Small intestine (tissue), 7 donors: Measurements from ENCODE around the gene TRIM46. TPM values are rescaled to one million over a fixed set of nuclear protein-coding genes. Genes with fewer than 3 reads are reported as not detected.

Experiments used
- DNase-seq, 2 donors: peaks; one replicate each; pipeline versions ENCODE4 v3.0.0 to v3.0.0-alpha.2; 2013
- FAIRE-seq: peaks from 2 replicates; lab custom pipeline; 2012; peaks lifted over from hg19 to GRCh38; lab: Jason Lieb, UNC
- H3K27ac ChIP-seq, 3 donors: one replicate each; pipeline ENCODE4 v1.5.1; 2013; ENCODE audit warnings: low read length in 2 of 3, mild to moderate bottlenecking in 2 of 3, control low read depth in 1 of 3, inconsistent platforms in 1 of 3, low read depth in 1 of 3, moderate library complexity in 1 of 3
- H3K27me3 ChIP-seq, 3 donors: one replicate each; pipeline ENCODE4 v1.6.1; 2013; ENCODE audit warnings: low read length in 3 of 3, inconsistent platforms in 1 of 3; ENCODE audit not compliant: control insufficient read depth in 3 of 3, insufficient read depth in 3 of 3
- H3K36me3 ChIP-seq, 3 donors: one replicate each; pipeline ENCODE4 v1.6.1; 2013; ENCODE audit warnings: low read length in 3 of 3, inconsistent platforms in 1 of 3, low read depth in 1 of 3, mild to moderate bottlenecking in 1 of 3, moderate library complexity in 1 of 3; ENCODE audit not compliant: control insufficient read depth in 3 of 3, insufficient read depth in 2 of 3
- H3K4me1 ChIP-seq, 3 donors: one replicate each; pipeline ENCODE4 v1.6.1; 2013; ENCODE audit warnings: low read length in 2 of 3, inconsistent platforms in 1 of 3, low read depth in 1 of 3, mild to moderate bottlenecking in 1 of 3, moderate library complexity in 1 of 3; ENCODE audit not compliant: control insufficient read depth in 3 of 3, insufficient read depth in 2 of 3
- H3K4me3 ChIP-seq, 3 donors: one replicate each; pipeline ENCODE4 v1.5.1; 2013; ENCODE audit warnings: low read length in 3 of 3, control low read depth in 1 of 3, inconsistent platforms in 1 of 3, low read depth in 1 of 3, mild to moderate bottlenecking in 1 of 3, moderate library complexity in 1 of 3
- H3K9me3 ChIP-seq, 2 donors: one replicate each; pipeline ENCODE4 v1.6.1; 2013; ENCODE audit warnings: low read depth in 1 of 2, low read length in 1 of 2; ENCODE audit not compliant: control insufficient read depth in 2 of 2, insufficient read depth in 1 of 2
- WGBS, 3 donors: extraction: QIAGEN DNeasy Blood & Tissue Kit; methylation state at CpG; one replicate each; pipeline ENCODE4 v1.1.7; 2013; 5-methylcytosine and 5-hydroxymethylcytosine counted together
- polyA plus RNA-seq, 4 donors: library from polyadenylated mRNA; stranded (reverse) in 3 of 4; unstranded in 1 of 4; fragments of 200-250 nt in 3 of 4; fragments of 120-200 nt in 1 of 4; gene quantifications; one replicate each; pipeline versions ENCODE4 v1.2.1 to v1.2.3, GENCODE V29; 2013
- donor health status: healthy with polysubstance abuse.
- donor health status: control.
- donor health status: control.
- donor health status: Bipolar disorder and iron deficiency.
- donor health status: healthy.

Gene TRIM46
- polyA plus RNA-seq, 4 donors: 0.27 to 0.64 (median 0.57) TPM; not detected in 1

GRCh38 chr1:155196893-155197638 lies 23.4 kb downstream of the TRIM46 start:
- Histone ChIP-seq H3K9me3 (no peaks in the 10 kb centered on the region), H3K36me3 (peaks cover 0 to 45% (median 0%) of the 10 kb centered on the region in 3 donors), H3K4me1 (peaks cover 0 to 22% (median 0%) of the 10 kb centered on the region in 3 donors), H3K27ac (no peak overlapping the region), H3K27me3 (peaks cover 0 to 21% (median 0%) of the 10 kb centered on the region in 3 donors), H3K4me3 (no peak overlapping the region)
- DNase-seq (no peak), FAIRE-seq (no peak)
- WGBS, 3 donors: 89 to 96% (median 90%) methylated on average over 20 of the region's 20 CpGs

DNA sequence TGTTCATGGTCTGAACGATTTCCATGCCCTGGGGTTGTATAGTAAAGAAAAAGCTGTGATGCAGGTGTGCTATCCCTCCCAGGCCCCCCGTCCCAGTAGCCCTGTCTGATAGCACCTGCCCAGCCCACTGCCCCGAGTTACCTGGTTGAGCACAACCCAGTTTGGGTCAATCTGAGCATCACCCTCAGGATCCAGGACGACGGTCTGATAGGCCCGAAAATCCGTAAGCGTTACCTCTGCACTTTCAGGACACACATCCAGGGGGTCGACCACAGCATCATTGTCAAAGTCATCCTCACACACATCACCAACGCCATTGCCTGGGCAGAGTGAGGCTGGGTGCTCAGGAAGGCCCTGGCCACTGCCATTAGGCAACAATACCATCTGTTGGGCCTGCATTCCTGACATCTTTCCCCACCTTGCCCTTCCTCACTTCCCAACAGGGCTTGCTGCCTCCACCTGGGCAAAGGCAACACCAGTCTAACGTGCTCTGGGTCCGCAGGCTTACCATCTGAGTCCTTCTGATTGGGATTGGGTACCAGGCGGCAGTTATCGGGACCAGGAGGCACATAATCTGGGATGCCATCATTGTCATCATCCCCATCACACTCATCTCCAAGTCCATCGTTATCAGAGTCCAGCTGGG lies 24.4 kb downstream of the TRIM46 start:
- DNase-seq (no peak), FAIRE-seq (no peak)
- Histone ChIP-seq H3K4me3 (no peak overlapping the region), H3K27me3 (peaks cover 0 to 21% (median 0%) of the 10 kb centered on the region in 3 donors), H3K9me3 (no peaks in the 10 kb centered on the region), H3K36me3 (peaks cover 0 to 47% (median 0%) of the 10 kb centered on the region in 3 donors), H3K27ac (no peak overlapping the region), H3K4me1 (peaks cover 0 to 20% (median 0%) of the 10 kb centered on the region in 3 donors)
- WGBS, 3 donors: 91 to 92% (median 92%) methylated on average over 15 of the region's 15 CpGs

DNA sequence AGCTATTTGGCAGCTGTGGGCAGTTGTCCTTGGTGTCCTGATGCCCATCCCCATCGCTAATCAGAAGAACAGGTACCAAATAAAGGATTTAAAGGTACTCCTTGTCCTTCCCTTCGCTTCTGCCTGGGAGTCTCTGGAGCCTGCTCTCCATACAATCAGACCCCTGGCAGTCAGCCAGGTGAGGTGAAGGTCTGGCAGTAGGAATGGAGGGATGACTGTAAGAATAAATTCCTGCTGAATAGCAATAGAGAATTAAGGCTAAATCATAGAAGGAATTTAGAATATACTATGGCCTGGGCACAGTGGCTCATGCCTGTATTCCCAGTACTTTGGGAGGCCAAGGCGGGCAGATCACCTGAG lies 24.9 kb downstream of the TRIM46 start:
- no peak for DNase-seq
- Histone ChIP-seq H3K4me1 (peaks cover 0 to 15% (median 0%) of the 10 kb centered on the region in 3 donors), H3K27me3 (peaks cover 0 to 20% (median 0%) of the 10 kb centered on the region in 3 donors), H3K27ac (no peak overlapping the region), H3K9me3 (no peaks in the 10 kb centered on the region), H3K36me3 (peaks cover 0 to 47% (median 0%) of the 10 kb centered on the region in 3 donors), H3K4me3 (no peak overlapping the region)
- 90 to 98% (median 97%) methylated on average over 3 of the region's 3 CpGs for WGBS, 3 donors
- FAIRE-seq: no peak

DNA sequence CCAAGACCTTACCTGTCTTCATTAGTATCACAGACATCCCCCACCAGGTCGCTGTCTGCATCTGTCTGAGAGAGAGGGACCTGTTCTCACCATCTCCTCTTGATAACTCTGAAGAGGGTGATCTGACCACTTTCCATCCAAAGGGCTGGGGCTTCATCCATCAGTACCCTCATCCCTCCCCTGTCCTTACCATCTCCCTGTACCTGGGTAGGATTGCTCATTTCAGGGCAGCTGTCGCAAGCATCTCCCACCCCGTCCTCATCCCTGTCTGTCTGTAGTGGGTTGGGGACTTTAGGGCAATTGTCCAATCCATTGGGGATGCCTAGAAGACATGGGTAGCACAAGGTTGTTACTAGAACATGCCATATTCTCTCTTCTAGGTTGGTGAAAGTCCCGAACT lies 26.1 kb downstream of the TRIM46 start:
- WGBS, 3 donors: 80 to 88% (median 83%) methylated on average over 4 of the region's 4 CpGs
- Histone ChIP-seq H3K4me1 (peaks cover 0 to 6% (median 0%) of the 10 kb centered on the region in 3 donors), H3K27ac (no peak overlapping the region), H3K4me3 (no peak overlapping the region), H3K36me3 (peaks cover 0 to 49% (median 0%) of the 10 kb centered on the region in 3 donors), H3K27me3 (peaks cover 0 to 7% (median 0%) of the 10 kb centered on the region in 3 donors), H3K9me3 (no peaks in the 10 kb centered on the region)
- DNase-seq (no peak), FAIRE-seq (no peak)

GRCh38 chr1:155200920-155201319 lies 27.3 kb downstream of the TRIM46 start:
- no peaks in the 10 kb centered on the region for H3K9me3 ChIP-seq
- H3K4me1 ChIP-seq: no peaks in the 10 kb centered on the region
- H3K27ac ChIP-seq: no peak overlapping the region
- WGBS, 3 donors: 86 to 87% (median 87%) methylated on average over 5 of the region's 5 CpGs
- H3K36me3 ChIP-seq: peaks cover 0 to 56% (median 0%) of the 10 kb centered on the region in 3 donors
- DNase-seq: no peak
- H3K27me3 ChIP-seq: no peaks in the 10 kb centered on the region
- FAIRE-seq: no peak
- H3K4me3 ChIP-seq: no peak overlapping the region

DNA sequence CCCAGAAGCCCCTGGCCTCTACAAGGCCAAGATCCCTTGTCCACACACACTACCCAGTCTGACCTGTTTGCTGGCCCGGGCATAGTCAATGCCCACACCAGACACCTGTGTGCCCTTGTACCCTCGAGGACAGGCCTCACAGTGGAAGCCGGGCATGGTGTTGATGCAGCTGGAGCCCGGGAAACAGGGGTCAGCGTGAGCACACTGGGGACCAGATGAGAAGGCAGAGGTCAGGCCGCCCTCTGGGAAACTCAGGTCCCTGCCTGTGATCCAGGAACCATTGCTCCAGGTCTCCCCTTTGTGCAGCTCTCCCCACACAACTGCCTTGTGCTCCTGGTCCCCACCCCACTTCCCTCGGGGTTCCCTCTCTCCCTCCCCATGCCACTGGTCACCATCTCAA lies 28.5 kb downstream of the TRIM46 start:
- Histone ChIP-seq H3K36me3 (peaks cover 0 to 48% (median 0%) of the 10 kb centered on the region in 3 donors), H3K9me3 (no peaks in the 10 kb centered on the region), H3K4me3 (no peak overlapping the region), H3K27me3 (no peaks in the 10 kb centered on the region), H3K27ac (no peak overlapping the region), H3K4me1 (peaks cover 0 to 3% (median under 1%) of the 10 kb centered on the region in 3 donors)
- no peak for DNase-seq
- no peak for FAIRE-seq
- 72 to 91% (median 79%) methylated on average over 7 of the region's 7 CpGs for WGBS, 3 donors

GRCh38 chr1:155202731-155203515 lies 29.3 kb downstream of the TRIM46 start:
- peaks cover 0 to 11% (median 6%) of the 10 kb centered on the region in 3 donors for H3K4me1 ChIP-seq
- no peaks in the 10 kb centered on the region for H3K9me3 ChIP-seq
- no peak overlapping the region for H3K4me3 ChIP-seq
- DNase-seq (no peak), FAIRE-seq (no peak)
- H3K36me3 ChIP-seq: peaks cover 0 to 40% (median 0%) of the 10 kb centered on the region in 3 donors
- no peaks in the 10 kb centered on the region for H3K27me3 ChIP-seq
- no peak overlapping the region for H3K27ac ChIP-seq
- 86 to 92% (median 89%) methylated on average over 19 of the region's 19 CpGs for WGBS, 3 donors

DNA sequence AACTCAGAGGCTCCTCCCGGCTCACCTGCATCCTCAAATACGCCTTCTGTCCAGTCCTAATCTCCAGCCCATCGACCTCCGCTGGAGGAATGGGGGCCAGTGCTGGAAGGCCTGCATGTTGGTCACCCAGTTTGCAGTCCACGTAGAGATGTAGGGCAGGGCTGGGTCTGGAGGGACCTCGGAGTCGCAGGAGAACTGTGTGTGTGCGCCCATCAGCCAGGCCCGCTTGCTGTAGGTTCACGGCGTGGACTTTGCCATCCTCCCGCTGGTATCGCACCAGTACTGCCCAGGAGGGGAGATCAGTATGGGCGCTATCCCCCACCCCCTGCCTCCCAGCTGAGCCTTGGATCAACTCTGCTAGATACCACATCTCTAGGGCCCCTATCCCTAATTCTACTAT lies 31.4 kb downstream of the TRIM46 start:
- no peak overlapping the region for H3K27ac ChIP-seq
- FAIRE-seq: no peak
- H3K27me3 ChIP-seq: no peaks in the 10 kb centered on the region
- H3K9me3 ChIP-seq: no peaks in the 10 kb centered on the region
- H3K4me3 ChIP-seq: no peak overlapping the region
- 72 to 89% (median 80%) methylated on average over 14 of the region's 14 CpGs for WGBS, 3 donors
- peaks cover 0 to 22% (median 8%) of the 10 kb centered on the region in 3 donors for H3K4me1 ChIP-seq
- H3K36me3 ChIP-seq: peaks cover 0 to 31% (median 0%) of the 10 kb centered on the region in 3 donors
- DNase-seq: no peak
